WTC11 (cell line): ENCODE results near the gene DZANK1. TPM values are rescaled to one million over a fixed set of nuclear protein-coding genes. Genes with fewer than 3 reads are reported as not detected.

ENCODE experiments used
- ATAC-seq: fragments of 200-7000 bp; cut with Tn5 transposase; 2 replicates; pipeline ENCODE4 v1.10.0; 2021; ENCODE audit warnings: mild to moderate bottlenecking, moderate library complexity
- CTCF ChIA-PET: fragments of 300-600 bp; sonication (Branson Sonifier 250); formaldehyde crosslinking; loops from one replicate; lab custom pipeline; 2021; ENCODE audit warnings: antibody characterized with exemption; lab: Charles Lee
- POLR2A ChIA-PET: fragments of 350-600 bp; sonication (Branson Sonifier 250); formaldehyde crosslinking; loops from one replicate; lab custom pipeline; 2021; ENCODE audit warnings: antibody characterized with exemption; lab: Charles Lee
- DNase-seq: peaks from one replicate; pipeline ENCODE4 v3.0.0; 2021; ENCODE audit warnings: low spot score
- H3K27ac Mint-ChIP-seq: 2 replicates; pipeline ENCODE4 v1.8.0; 2021; ENCODE audit warnings: mixed read lengths
- H3K27me3 Mint-ChIP-seq: 2 replicates; pipeline ENCODE4 v1.8.0; 2021; ENCODE audit warnings: low read depth, mild to moderate bottlenecking, moderate library complexity, mixed read lengths
- H3K36me3 Mint-ChIP-seq: 2 replicates; pipeline ENCODE4 v1.8.0; 2021; ENCODE audit warnings: mixed read lengths
- H3K4me1 Mint-ChIP-seq: 2 replicates; pipeline ENCODE4 v1.8.0; 2022; ENCODE audit warnings: mixed read lengths
- H3K4me3 Mint-ChIP-seq: 2 replicates; pipeline ENCODE4 v1.8.0; 2021; ENCODE audit warnings: mild to moderate bottlenecking, moderate library complexity, mixed read lengths
- H3K9me3 Mint-ChIP-seq: 2 replicates; pipeline ENCODE4 v1.8.0; 2021; ENCODE audit warnings: mixed read lengths
- FOXP1 ChIP-seq: sonication (generic); formaldehyde crosslinking; IDR thresholded peaks from 2 replicates; pipeline ENCODE4 v1.8.0; 2022; ENCODE audit warnings: missing genetic modification reagents, mild to moderate bottlenecking, moderate library complexity, borderline replicate concordance
- MYBL2 ChIP-seq: sonication (generic); formaldehyde crosslinking; IDR thresholded peaks from 2 replicates; pipeline ENCODE4 v1.8.1; 2023; ENCODE audit warnings: mild to moderate bottlenecking, moderate library complexity, missing genetic modification reagents
- NFATC4 ChIP-seq: fragments of 250-450 bp; sonication (Bioruptor Pico); IDR thresholded peaks from 2 replicates; pipeline ENCODE4 v1.9.0; 2021; ENCODE audit warnings: mild to moderate bottlenecking
- SOX15 ChIP-seq: fragments of 250-450 bp; sonication (Bioruptor Pico); IDR thresholded peaks from 2 replicates; pipeline ENCODE4 v1.9.0; 2021; ENCODE audit warnings: mild to moderate bottlenecking
- ZNF219 ChIP-seq: sonication (generic); formaldehyde crosslinking; IDR thresholded peaks from 2 replicates; pipeline ENCODE4 v1.8.0; 2023; ENCODE audit warnings: missing genetic modification reagents, mild to moderate bottlenecking, borderline replicate concordance
- ZNF232 ChIP-seq: sonication (generic); formaldehyde crosslinking; IDR thresholded peaks from 2 replicates; pipeline ENCODE4 v1.8.0; 2022; ENCODE audit warnings: mild to moderate bottlenecking, missing genetic modification reagents
- total RNA-seq: library from RNA; stranded (reverse); gene quantifications from 3 replicates; pipeline ENCODE4 v1.2.3, GENCODE V29; 2021
- TF ChIP-seq, protein P1 (sequence below): sonication (generic); formaldehyde crosslinking; IDR thresholded peaks from 2 replicates; pipeline ENCODE4 v1.8.0; 2023; ENCODE audit warnings: missing genetic modification reagents, mild to moderate bottlenecking, borderline replicate concordance
- TF ChIP-seq, protein P2 (sequence below): sonication (generic); formaldehyde crosslinking; IDR thresholded peaks from 2 replicates; pipeline ENCODE4 v1.8.1; 2023; ENCODE audit warnings: mild to moderate bottlenecking, missing genetic modification reagents
- TF ChIP-seq, protein P3 (sequence below): sonication (generic); formaldehyde crosslinking; IDR thresholded peaks from 2 replicates; pipeline ENCODE4 v1.8.1; 2022; ENCODE audit warnings: missing genetic modification reagents, borderline replicate concordance
- TF ChIP-seq, protein P4 (sequence below): fragments of 250-450 bp; sonication (Bioruptor Pico); conservative IDR thresholded peaks from 2 replicates; pipeline ENCODE4 v1.9.0; 2021; ENCODE audit warnings: mild to moderate bottlenecking
- TF ChIP-seq, protein P5 (sequence below): sonication (generic); formaldehyde crosslinking; IDR thresholded peaks from 2 replicates; pipeline ENCODE4 v1.8.0; 2023; ENCODE audit warnings: missing genetic modification reagents

Gene DZANK1
- total RNA-seq, 1 experiment from 2014 or later, result 6.1 TPM

DNA sequence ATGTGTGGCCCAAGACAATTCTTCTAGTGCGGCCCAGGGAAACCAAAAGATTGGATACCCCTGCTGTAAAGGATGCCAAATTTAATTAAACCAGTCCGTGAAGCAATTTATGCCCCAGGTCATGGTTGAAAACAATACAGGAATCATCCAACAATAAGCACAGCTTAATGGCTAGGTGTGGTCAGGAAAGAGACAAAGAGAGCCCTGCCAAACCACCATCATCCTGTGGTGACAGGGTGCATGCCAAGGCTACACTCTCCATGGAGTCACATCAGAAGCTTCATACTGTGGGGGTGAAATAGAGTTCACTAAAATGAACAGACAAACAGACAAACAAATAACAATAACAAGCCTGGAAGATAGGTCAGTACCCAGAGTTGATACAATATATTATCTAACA, 62.7 kb downstream of the DZANK1 start:
- CTCF ChIA-PET, result interaction anchor here (0.9 kb wide), 1 partner anchor 103 kb away, joined by 3 read pairs; the partner anchor contains the start of gene SEC23B

DNA sequence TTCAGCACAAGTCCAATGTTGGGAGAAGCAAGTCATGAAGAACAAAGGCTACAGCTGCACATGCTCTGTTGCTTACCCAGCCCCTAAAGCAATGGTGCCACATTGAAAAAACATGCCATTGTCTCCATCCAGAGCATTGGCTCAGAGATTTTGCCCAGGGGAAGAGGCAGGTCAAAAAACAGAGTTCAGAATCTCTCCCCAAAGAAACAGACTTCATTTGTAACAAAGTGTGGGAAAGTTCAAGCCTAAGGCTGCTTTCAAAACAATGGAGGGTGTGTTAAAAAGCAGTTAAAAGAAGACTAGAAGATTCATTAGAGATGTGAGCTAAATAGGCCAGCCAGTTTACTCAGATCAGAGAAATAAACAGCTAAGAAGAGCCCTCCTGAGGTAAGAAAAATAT, 63.6 kb downstream of the DZANK1 start:
- no peak overlapping the region for H3K4me3 Mint-ChIP-seq
- H3K27me3 Mint-ChIP-seq, result no peaks in the 10 kb centered on the region
- no peak overlapping the region for H3K27ac Mint-ChIP-seq
- TF ChIP-seq SOX15 (CRISPR knock-in tag), result no peak
- no peak for TF ChIP-seq NFATC4
- TF ChIP-seq, protein P1, sequence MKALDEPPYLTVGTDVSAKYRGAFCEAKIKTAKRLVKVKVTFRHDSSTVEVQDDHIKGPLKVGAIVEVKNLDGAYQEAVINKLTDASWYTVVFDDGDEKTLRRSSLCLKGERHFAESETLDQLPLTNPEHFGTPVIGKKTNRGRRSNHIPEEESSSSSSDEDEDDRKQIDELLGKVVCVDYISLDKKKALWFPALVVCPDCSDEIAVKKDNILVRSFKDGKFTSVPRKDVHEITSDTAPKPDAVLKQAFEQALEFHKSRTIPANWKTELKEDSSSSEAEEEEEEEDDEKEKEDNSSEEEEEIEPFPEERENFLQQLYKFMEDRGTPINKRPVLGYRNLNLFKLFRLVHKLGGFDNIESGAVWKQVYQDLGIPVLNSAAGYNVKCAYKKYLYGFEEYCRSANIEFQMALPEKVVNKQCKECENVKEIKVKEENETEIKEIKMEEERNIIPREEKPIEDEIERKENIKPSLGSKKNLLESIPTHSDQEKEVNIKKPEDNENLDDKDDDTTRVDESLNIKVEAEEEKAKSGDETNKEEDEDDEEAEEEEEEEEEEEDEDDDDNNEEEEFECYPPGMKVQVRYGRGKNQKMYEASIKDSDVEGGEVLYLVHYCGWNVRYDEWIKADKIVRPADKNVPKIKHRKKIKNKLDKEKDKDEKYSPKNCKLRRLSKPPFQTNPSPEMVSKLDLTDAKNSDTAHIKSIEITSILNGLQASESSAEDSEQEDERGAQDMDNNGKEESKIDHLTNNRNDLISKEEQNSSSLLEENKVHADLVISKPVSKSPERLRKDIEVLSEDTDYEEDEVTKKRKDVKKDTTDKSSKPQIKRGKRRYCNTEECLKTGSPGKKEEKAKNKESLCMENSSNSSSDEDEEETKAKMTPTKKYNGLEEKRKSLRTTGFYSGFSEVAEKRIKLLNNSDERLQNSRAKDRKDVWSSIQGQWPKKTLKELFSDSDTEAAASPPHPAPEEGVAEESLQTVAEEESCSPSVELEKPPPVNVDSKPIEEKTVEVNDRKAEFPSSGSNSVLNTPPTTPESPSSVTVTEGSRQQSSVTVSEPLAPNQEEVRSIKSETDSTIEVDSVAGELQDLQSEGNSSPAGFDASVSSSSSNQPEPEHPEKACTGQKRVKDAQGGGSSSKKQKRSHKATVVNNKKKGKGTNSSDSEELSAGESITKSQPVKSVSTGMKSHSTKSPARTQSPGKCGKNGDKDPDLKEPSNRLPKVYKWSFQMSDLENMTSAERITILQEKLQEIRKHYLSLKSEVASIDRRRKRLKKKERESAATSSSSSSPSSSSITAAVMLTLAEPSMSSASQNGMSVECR (CRISPR knock-in tag), result no peak
- TF ChIP-seq, protein P2, sequence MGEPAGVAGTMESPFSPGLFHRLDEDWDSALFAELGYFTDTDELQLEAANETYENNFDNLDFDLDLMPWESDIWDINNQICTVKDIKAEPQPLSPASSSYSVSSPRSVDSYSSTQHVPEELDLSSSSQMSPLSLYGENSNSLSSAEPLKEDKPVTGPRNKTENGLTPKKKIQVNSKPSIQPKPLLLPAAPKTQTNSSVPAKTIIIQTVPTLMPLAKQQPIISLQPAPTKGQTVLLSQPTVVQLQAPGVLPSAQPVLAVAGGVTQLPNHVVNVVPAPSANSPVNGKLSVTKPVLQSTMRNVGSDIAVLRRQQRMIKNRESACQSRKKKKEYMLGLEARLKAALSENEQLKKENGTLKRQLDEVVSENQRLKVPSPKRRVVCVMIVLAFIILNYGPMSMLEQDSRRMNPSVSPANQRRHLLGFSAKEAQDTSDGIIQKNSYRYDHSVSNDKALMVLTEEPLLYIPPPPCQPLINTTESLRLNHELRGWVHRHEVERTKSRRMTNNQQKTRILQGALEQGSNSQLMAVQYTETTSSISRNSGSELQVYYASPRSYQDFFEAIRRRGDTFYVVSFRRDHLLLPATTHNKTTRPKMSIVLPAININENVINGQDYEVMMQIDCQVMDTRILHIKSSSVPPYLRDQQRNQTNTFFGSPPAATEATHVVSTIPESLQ (CRISPR knock-in tag), result no peak
- TF ChIP-seq, protein P3, sequence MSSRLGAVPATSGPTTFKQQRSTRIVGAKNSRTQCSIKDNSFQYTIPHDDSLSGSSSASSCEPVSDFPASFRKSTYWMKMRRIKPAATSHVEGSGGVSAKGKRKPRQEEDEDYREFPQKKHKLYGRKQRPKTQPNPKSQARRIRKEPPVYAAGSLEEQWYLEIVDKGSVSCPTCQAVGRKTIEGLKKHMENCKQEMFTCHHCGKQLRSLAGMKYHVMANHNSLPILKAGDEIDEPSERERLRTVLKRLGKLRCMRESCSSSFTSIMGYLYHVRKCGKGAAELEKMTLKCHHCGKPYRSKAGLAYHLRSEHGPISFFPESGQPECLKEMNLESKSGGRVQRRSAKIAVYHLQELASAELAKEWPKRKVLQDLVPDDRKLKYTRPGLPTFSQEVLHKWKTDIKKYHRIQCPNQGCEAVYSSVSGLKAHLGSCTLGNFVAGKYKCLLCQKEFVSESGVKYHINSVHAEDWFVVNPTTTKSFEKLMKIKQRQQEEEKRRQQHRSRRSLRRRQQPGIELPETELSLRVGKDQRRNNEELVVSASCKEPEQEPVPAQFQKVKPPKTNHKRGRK, result no peak
- TF ChIP-seq ZNF232 (CRISPR knock-in tag), result no peak
- ChIA-PET CTCF (interaction anchor here (0.9 kb wide), 1 partner anchor 104 kb away, joined by 3 read pairs; the partner anchor contains the start of gene SEC23B), POLR2A (no interaction called here)
- H3K36me3 Mint-ChIP-seq, result peaks cover 21% of the 10 kb centered on the region
- no peaks in the 10 kb centered on the region for H3K4me1 Mint-ChIP-seq
- peaks cover 16% of the 10 kb centered on the region for H3K9me3 Mint-ChIP-seq
- DNase-seq (no peak), ATAC-seq (no peak)

More for the DNA sequence above, 62.7 kb downstream of the DZANK1 start:
- Mint-ChIP-seq H3K27me3 (no peaks in the 10 kb centered on the region), H3K27ac (no peak overlapping the region), H3K4me3 (no peak overlapping the region), H3K36me3 (peaks cover 21% of the 10 kb centered on the region), H3K9me3 (peaks cover 16% of the 10 kb centered on the region), H3K4me1 (no peaks in the 10 kb centered on the region)
- POLR2A ChIA-PET, result interaction anchor here (0.6 kb wide), 2 partner anchors 8 to 30 kb away, joined by 4 to 9 read pairs; no protein-coding TSS in a partner anchor
- DNase-seq, result no peak
- TF ChIP-seq, protein P4, sequence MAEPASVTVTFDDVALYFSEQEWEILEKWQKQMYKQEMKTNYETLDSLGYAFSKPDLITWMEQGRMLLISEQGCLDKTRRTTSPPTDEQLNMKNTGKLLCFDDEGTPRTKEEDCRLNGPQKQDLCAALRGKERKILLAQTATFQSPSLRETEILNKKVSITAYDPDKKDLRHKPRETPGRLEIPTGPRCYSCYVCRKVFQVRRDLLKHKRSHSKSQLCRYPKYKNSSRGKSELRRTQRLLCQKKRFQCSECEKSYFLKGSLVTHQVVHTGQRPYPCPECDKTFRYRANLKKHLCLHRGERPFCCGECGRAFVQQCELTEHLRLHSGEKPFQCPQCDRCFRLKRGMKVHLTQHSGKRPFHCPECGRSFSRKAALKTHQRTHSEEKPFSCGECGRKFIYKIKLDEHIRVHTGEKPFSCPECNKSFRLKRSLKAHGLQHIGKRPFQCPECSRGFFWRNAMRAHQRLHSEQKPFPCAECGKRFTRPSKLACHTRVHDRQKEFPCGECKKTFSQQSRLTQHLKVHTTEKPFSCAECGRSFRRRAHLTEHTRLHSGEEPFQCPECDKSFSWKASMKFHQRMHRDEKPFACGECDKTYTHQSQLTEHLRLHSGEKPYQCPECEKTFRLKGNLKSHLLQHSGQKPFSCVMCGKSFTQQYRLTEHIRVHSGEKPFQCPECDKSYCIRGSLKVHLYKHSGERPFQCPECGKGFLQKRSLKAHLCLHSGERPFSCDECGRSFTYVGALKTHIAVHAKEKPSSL (CRISPR knock-in tag), result no peak
- no peak for TF ChIP-seq FOXP1 (CRISPR knock-in tag)
- TF ChIP-seq MYBL2 (CRISPR knock-in tag), result no peak
- no peak for TF ChIP-seq ZNF219
- TF ChIP-seq, protein P5, sequence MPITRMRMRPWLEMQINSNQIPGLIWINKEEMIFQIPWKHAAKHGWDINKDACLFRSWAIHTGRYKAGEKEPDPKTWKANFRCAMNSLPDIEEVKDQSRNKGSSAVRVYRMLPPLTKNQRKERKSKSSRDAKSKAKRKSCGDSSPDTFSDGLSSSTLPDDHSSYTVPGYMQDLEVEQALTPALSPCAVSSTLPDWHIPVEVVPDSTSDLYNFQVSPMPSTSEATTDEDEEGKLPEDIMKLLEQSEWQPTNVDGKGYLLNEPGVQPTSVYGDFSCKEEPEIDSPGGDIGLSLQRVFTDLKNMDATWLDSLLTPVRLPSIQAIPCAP (CRISPR knock-in tag), result no peak
- TF ChIP-seq, all 79 proteins: peak for 0
- ATAC-seq, result no peak
